Ectodermal cell (in vitro differentiated cells): ENCODE measurements around the gene PEAK1.

Experiments used
- H3K27ac ChIP-seq: 2 replicates; pipeline ENCODE4 v1.7.0; 2013; ENCODE audit warnings: mild to moderate bottlenecking, low read depth, low read length; ENCODE audit not compliant: insufficient read depth, poor library complexity, severe bottlenecking
- H3K27me3 ChIP-seq: 2 replicates; pipeline ENCODE4 v1.7.0; 2013; ENCODE audit warnings: mild to moderate bottlenecking, low read length; ENCODE audit not compliant: insufficient read depth, control insufficient read depth, poor library complexity, severe bottlenecking
- H3K36me3 ChIP-seq: one replicate; pipeline ENCODE4 v1.7.0; 2013; ENCODE audit warnings: low read length; ENCODE audit not compliant: control insufficient read depth, insufficient read depth
- H3K4me1 ChIP-seq: one replicate; pipeline ENCODE4 v1.7.0; 2013; ENCODE audit warnings: low read length; ENCODE audit not compliant: control insufficient read depth, insufficient read depth
- H3K4me3 ChIP-seq: 2 replicates; pipeline ENCODE4 v1.7.0; 2013; ENCODE audit warnings: low read depth, low read length, control low read depth; ENCODE audit not compliant: insufficient read depth
- H3K9me3 ChIP-seq: 2 replicates; pipeline ENCODE4 v1.7.0; 2013; ENCODE audit warnings: mild to moderate bottlenecking, low read length, moderate library complexity; ENCODE audit not compliant: control insufficient read depth
- WGBS, 2 experiments: methylation state at CpG; one replicate each; pipeline ENCODE4 v1.1.7; 2013; ENCODE audit warnings: missing lambda C conversion rate in 2 of 2; 5-methylcytosine and 5-hydroxymethylcytosine counted together

Gene PEAK1

GRCh38 chr15:77219841-77220240 lies 200.1 kb downstream of the PEAK1 start:
- Histone ChIP-seq H3K9me3 (no peaks in the 10 kb centered on the region), H3K4me3 (no peak overlapping the region), H3K36me3 (no peaks in the 10 kb centered on the region), H3K27ac (no peak overlapping the region), H3K27me3 (no peaks in the 10 kb centered on the region), H3K4me1 (peaks cover 4% of the 10 kb centered on the region)
- WGBS, 2 experiments: 88 to 89% methylated on average over 1 of the region's 1 CpG

- H3K27me3 ChIP-seq: no peaks in the 10 kb centered on the region
- H3K4me1 ChIP-seq: no peaks in the 10 kb centered on the region
- no peak overlapping the region for H3K4me3 ChIP-seq
- H3K9me3 ChIP-seq: no peaks in the 10 kb centered on the region
- no peak overlapping the region for H3K27ac ChIP-seq
- H3K36me3 ChIP-seq: no peaks in the 10 kb centered on the region
- 96 to 98% methylated on average over 2 of the region's 2 CpGs for WGBS, 2 experiments
Observed at GRCh38 chr15:77209221-77209620, 210.7 kb downstream of the PEAK1 start.

- no peaks in the 10 kb centered on the region for H3K9me3 ChIP-seq
- WGBS, 2 experiments: 83 to 100% methylated on average over 3 of the region's 3 CpGs
- no peak overlapping the region for H3K27ac ChIP-seq
- H3K36me3 ChIP-seq: no peaks in the 10 kb centered on the region
- no peaks in the 10 kb centered on the region for H3K27me3 ChIP-seq
- no peaks in the 10 kb centered on the region for H3K4me1 ChIP-seq
- no peak overlapping the region for H3K4me3 ChIP-seq
Observed at GRCh38 chr15:77208241-77208640, 211.7 kb downstream of the PEAK1 start.

- Histone ChIP-seq H3K9me3 (no peaks in the 10 kb centered on the region), H3K4me1 (no peaks in the 10 kb centered on the region), H3K36me3 (no peaks in the 10 kb centered on the region), H3K27me3 (no peaks in the 10 kb centered on the region), H3K4me3 (no peak overlapping the region), H3K27ac (no peak overlapping the region)
Observed at GRCh38 chr15:77201665-77202064, 218.2 kb downstream of the PEAK1 start.

GRCh38 chr15:77196381-77196780 lies 223.5 kb downstream of the PEAK1 start:
- Histone ChIP-seq H3K4me1 (no peaks in the 10 kb centered on the region), H3K9me3 (no peaks in the 10 kb centered on the region), H3K4me3 (no peak overlapping the region), H3K27ac (no peak overlapping the region), H3K36me3 (no peaks in the 10 kb centered on the region), H3K27me3 (no peaks in the 10 kb centered on the region)

- Histone ChIP-seq H3K36me3 (no peaks in the 10 kb centered on the region), H3K9me3 (no peaks in the 10 kb centered on the region), H3K4me3 (no peak overlapping the region), H3K27me3 (no peaks in the 10 kb centered on the region), H3K4me1 (no peaks in the 10 kb centered on the region), H3K27ac (no peak overlapping the region)
- 95 to 96% methylated on average over 3 of the region's 3 CpGs for WGBS, 2 experiments
Observed at GRCh38 chr15:77195586-77195985, 224.3 kb downstream of the PEAK1 start.

- 96 to 100% methylated on average over 1 to 2 of the region's 4 CpGs for WGBS, 2 experiments
- Histone ChIP-seq H3K4me1 (peaks cover under 1% of the 10 kb centered on the region), H3K27me3 (no peaks in the 10 kb centered on the region), H3K27ac (no peak overlapping the region), H3K36me3 (no peaks in the 10 kb centered on the region), H3K9me3 (no peaks in the 10 kb centered on the region), H3K4me3 (no peak overlapping the region)
Observed at GRCh38 chr15:77192451-77192850, 227.5 kb downstream of the PEAK1 start.

- no peaks in the 10 kb centered on the region for H3K9me3 ChIP-seq
- H3K36me3 ChIP-seq: no peaks in the 10 kb centered on the region
- no peak overlapping the region for H3K4me3 ChIP-seq
- H3K27ac ChIP-seq: no peak overlapping the region
- WGBS, 2 experiments: 80% methylated on average over 1 of the region's 2 CpGs; no CpG with 5 or more reads in 1 of the 2 experiments
- peaks cover 3% of the 10 kb centered on the region for H3K4me1 ChIP-seq
- no peaks in the 10 kb centered on the region for H3K27me3 ChIP-seq
Observed at GRCh38 chr15:77191230-77191834, 228.6 kb downstream of the PEAK1 start.

- WGBS, 2 experiments: 93% methylated on average over 2 to 3 of the region's 4 CpGs
- H3K36me3 ChIP-seq: no peaks in the 10 kb centered on the region
- H3K27me3 ChIP-seq: no peaks in the 10 kb centered on the region
- H3K4me1 ChIP-seq: peaks cover 3% of the 10 kb centered on the region
- H3K4me3 ChIP-seq: no peak overlapping the region
- H3K27ac ChIP-seq: no peak overlapping the region
- H3K9me3 ChIP-seq: no peaks in the 10 kb centered on the region
Observed at GRCh38 chr15:77187751-77188464, 232.0 kb downstream of the PEAK1 start.

- no peak overlapping the region for H3K27ac ChIP-seq
- H3K36me3 ChIP-seq: no peaks in the 10 kb centered on the region
- WGBS, 2 experiments: 64 to 79% methylated on average over 2 to 3 of the region's 3 CpGs
- H3K27me3 ChIP-seq: no peaks in the 10 kb centered on the region
- H3K4me1 ChIP-seq: peaks cover 3% of the 10 kb centered on the region
- H3K9me3 ChIP-seq: no peaks in the 10 kb centered on the region
- H3K4me3 ChIP-seq: no peak overlapping the region
Observed at GRCh38 chr15:77186594-77187011, 233.3 kb downstream of the PEAK1 start.
